Nephron (organoid): Measurements from ENCODE around the gene COA4.

Source experiments
- H3K27ac Mint-ChIP-seq, 3 experiments: 2 replicates each; pipeline ENCODE4 v1.8.0; 2020; ENCODE audit warnings: mixed read lengths in 3 of 3, mild to moderate bottlenecking in 2 of 3, moderate library complexity in 1 of 3
- H3K27me3 Mint-ChIP-seq: 2 replicates; pipeline ENCODE4 v1.8.0; 2021; ENCODE audit warnings: low read depth, mild to moderate bottlenecking, moderate library complexity, mixed read lengths
- H3K36me3 Mint-ChIP-seq: 2 replicates; pipeline ENCODE4 v1.8.0; 2020; ENCODE audit warnings: low read depth, mixed read lengths
- H3K4me1 Mint-ChIP-seq: 2 replicates; pipeline ENCODE4 v1.8.0; 2020; ENCODE audit warnings: mixed read lengths
- H3K4me3 Mint-ChIP-seq, 3 experiments: 2 replicates each; pipeline ENCODE4 v1.8.0; 2020; ENCODE audit warnings: mild to moderate bottlenecking in 3 of 3, mixed read lengths in 3 of 3, moderate library complexity in 2 of 3
- H3K9me3 Mint-ChIP-seq: 2 replicates; pipeline ENCODE4 v1.8.0; 2020; ENCODE audit warnings: mixed read lengths
- TF ChIP-seq, protein P1 (sequence below), 3 experiments: fragments of 200-600 bp; sonication (generic); IDR thresholded peaks; one replicate each; pipeline ENCODE4 v1.5.0; 2021; ENCODE audit warnings: antibody characterized with exemption in 3 of 3; ENCODE audit not compliant: unreplicated experiment in 3 of 3

COA4 gene

DNA sequence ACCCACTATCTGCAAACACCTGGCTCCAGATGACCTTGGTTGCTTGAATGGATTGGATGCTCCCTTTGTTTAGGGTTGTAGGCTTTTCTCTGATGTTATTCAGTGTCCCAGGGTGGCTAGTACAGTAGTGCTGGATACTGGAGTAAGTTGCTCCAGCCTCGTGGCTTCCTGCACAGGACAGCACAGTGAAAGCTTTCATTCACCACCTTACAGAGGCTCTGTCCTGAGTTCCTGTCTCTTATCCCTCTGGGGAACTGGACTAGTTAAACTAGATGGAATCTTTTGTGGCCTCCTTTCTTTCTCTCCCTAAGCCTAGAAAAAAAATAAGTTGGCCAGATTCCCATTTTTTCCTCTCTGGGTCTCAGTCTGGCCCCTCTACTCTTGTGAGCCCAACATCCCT, 46.4 kb downstream of the COA4 start:
- TF ChIP-seq, protein P1, sequence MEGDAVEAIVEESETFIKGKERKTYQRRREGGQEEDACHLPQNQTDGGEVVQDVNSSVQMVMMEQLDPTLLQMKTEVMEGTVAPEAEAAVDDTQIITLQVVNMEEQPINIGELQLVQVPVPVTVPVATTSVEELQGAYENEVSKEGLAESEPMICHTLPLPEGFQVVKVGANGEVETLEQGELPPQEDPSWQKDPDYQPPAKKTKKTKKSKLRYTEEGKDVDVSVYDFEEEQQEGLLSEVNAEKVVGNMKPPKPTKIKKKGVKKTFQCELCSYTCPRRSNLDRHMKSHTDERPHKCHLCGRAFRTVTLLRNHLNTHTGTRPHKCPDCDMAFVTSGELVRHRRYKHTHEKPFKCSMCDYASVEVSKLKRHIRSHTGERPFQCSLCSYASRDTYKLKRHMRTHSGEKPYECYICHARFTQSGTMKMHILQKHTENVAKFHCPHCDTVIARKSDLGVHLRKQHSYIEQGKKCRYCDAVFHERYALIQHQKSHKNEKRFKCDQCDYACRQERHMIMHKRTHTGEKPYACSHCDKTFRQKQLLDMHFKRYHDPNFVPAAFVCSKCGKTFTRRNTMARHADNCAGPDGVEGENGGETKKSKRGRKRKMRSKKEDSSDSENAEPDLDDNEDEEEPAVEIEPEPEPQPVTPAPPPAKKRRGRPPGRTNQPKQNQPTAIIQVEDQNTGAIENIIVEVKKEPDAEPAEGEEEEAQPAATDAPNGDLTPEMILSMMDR (IDR thresholded peaks at IDR 0.05; ENCODE audit: unreplicated experiment in 3 of 3), result no peak

More for the DNA sequence above, 46.4 kb downstream of the COA4 start:
- H3K27me3 Mint-ChIP-seq, result no peaks in the 10 kb centered on the region
- no peaks in the 10 kb centered on the region for H3K4me1 Mint-ChIP-seq
- peaks cover 34% of the 10 kb centered on the region for H3K36me3 Mint-ChIP-seq
- H3K4me3 Mint-ChIP-seq, result no peak overlapping the region
- no peak overlapping the region for H3K27ac Mint-ChIP-seq
- no peaks in the 10 kb centered on the region for H3K9me3 Mint-ChIP-seq
